Mononuclear cell (primary cell): Measurements from ENCODE around the gene NEK9. TPM values are rescaled to one million over a fixed set of nuclear protein-coding genes. Genes with fewer than 3 reads are reported as not detected.
A peak's percentile ranks its signal among the peaks of the same experiment; 100 is the strongest.

Experiments
- H3K27me3 ChIP-seq: 2 replicates; pipeline ENCODE4 v1.6.0; 2011; ENCODE audit warnings: low read length, control low read depth; ENCODE audit not compliant: insufficient read depth
- H3K4me1 ChIP-seq: 2 replicates; pipeline ENCODE4 v1.5.1; 2011; ENCODE audit warnings: mild to moderate bottlenecking, low read length, control low read depth; ENCODE audit not compliant: insufficient read depth
- H3K4me3 ChIP-seq: 2 replicates; pipeline ENCODE4 v1.5.1; 2011; ENCODE audit warnings: mild to moderate bottlenecking, low read length, moderate library complexity
- H3K9me3 ChIP-seq: 2 replicates; pipeline ENCODE4 v1.5.1; 2011; ENCODE audit warnings: low read depth, mild to moderate bottlenecking, control low read depth, low read length
- total RNA-seq: library from RNA; depleted of rRNA; stranded (reverse); fragments of >200 nt; gene quantifications from one replicate; pipeline ENCODE4 v1.2.3, GENCODE V29; 2012

The NEK9 gene
- total RNA-seq, 1 donor: 33.3 TPM

GRCh38 chr14:75098212-75098611, 28.6 kb downstream of the NEK9 start:
- Histone ChIP-seq H3K27me3 (no peaks in the 10 kb centered on the region), H3K9me3 (no peaks in the 10 kb centered on the region), H3K4me3 (no peak overlapping the region), H3K4me1 (no peaks in the 10 kb centered on the region)

- no peaks in the 10 kb centered on the region for H3K27me3 ChIP-seq
- no peaks in the 10 kb centered on the region for H3K9me3 ChIP-seq
- no peaks in the 10 kb centered on the region for H3K4me1 ChIP-seq
- no peak overlapping the region for H3K4me3 ChIP-seq
These were observed 29.9 kb downstream of the NEK9 start for GRCh38 chr14:75096959-75097358.

GRCh38 chr14:75095690-75096089, 31.2 kb downstream of the NEK9 start:
- Histone ChIP-seq H3K4me1 (no peaks in the 10 kb centered on the region), H3K4me3 (no peak overlapping the region), H3K27me3 (no peaks in the 10 kb centered on the region), H3K9me3 (no peaks in the 10 kb centered on the region)

- H3K4me3 ChIP-seq: no peak overlapping the region
- no peaks in the 10 kb centered on the region for H3K9me3 ChIP-seq
- H3K27me3 ChIP-seq: no peaks in the 10 kb centered on the region
- no peaks in the 10 kb centered on the region for H3K4me1 ChIP-seq
These were observed 32.0 kb downstream of the NEK9 start for GRCh38 chr14:75094896-75095295.

GRCh38 chr14:75092698-75093097, 34.1 kb downstream of the NEK9 start:
- no peaks in the 10 kb centered on the region for H3K9me3 ChIP-seq
- H3K4me3 ChIP-seq: no peak overlapping the region
- H3K4me1 ChIP-seq: no peaks in the 10 kb centered on the region
- no peaks in the 10 kb centered on the region for H3K27me3 ChIP-seq

- Histone ChIP-seq H3K9me3 (no peaks in the 10 kb centered on the region), H3K4me1 (no peaks in the 10 kb centered on the region), H3K27me3 (no peaks in the 10 kb centered on the region), H3K4me3 (no peak overlapping the region)
These were observed 35.6 kb downstream of the NEK9 start for GRCh38 chr14:75091251-75091650.

GRCh38 chr14:75090353-75090752, 36.5 kb downstream of the NEK9 start:
- no peak overlapping the region for H3K4me3 ChIP-seq
- H3K9me3 ChIP-seq: no peaks in the 10 kb centered on the region
- H3K27me3 ChIP-seq: no peaks in the 10 kb centered on the region
- H3K4me1 ChIP-seq: no peaks in the 10 kb centered on the region

- no peaks in the 10 kb centered on the region for H3K4me1 ChIP-seq
- H3K9me3 ChIP-seq: no peaks in the 10 kb centered on the region
- no peaks in the 10 kb centered on the region for H3K27me3 ChIP-seq
- H3K4me3 ChIP-seq: no peak overlapping the region
These were observed 38.1 kb downstream of the NEK9 start for GRCh38 chr14:75088566-75089373.

- Histone ChIP-seq H3K4me3 (no peak overlapping the region), H3K4me1 (no peaks in the 10 kb centered on the region), H3K9me3 (no peaks in the 10 kb centered on the region), H3K27me3 (no peaks in the 10 kb centered on the region)
These were observed 38.7 kb downstream of the NEK9 start for GRCh38 chr14:75088153-75088552.

- Histone ChIP-seq H3K4me3 (no peak overlapping the region), H3K27me3 (no peaks in the 10 kb centered on the region), H3K4me1 (no peaks in the 10 kb centered on the region), H3K9me3 (no peaks in the 10 kb centered on the region)
These were observed 42.3 kb downstream of the NEK9 start for GRCh38 chr14:75084513-75084912.

- no peaks in the 10 kb centered on the region for H3K9me3 ChIP-seq
- H3K4me1 ChIP-seq: no peaks in the 10 kb centered on the region
- no peak overlapping the region for H3K4me3 ChIP-seq
- no peaks in the 10 kb centered on the region for H3K27me3 ChIP-seq
These were observed 43.6 kb downstream of the NEK9 start for GRCh38 chr14:75083271-75083670.

GRCh38 chr14:75081660-75082229, 45.1 kb downstream of the NEK9 start:
- H3K27me3 ChIP-seq: no peaks in the 10 kb centered on the region
- H3K4me3 ChIP-seq: no peak overlapping the region
- H3K9me3 ChIP-seq: no peaks in the 10 kb centered on the region
- no peaks in the 10 kb centered on the region for H3K4me1 ChIP-seq

- Histone ChIP-seq H3K4me1 (no peaks in the 10 kb centered on the region), H3K9me3 (no peaks in the 10 kb centered on the region), H3K27me3 (no peaks in the 10 kb centered on the region)
These were observed 47.3 kb downstream of the NEK9 start for GRCh38 chr14:75079521-75079920.

GRCh38 chr14:75077794-75078193, 49.1 kb downstream of the NEK9 start:
- Histone ChIP-seq H3K4me1 (no peaks in the 10 kb centered on the region), H3K9me3 (no peaks in the 10 kb centered on the region), H3K27me3 (no peaks in the 10 kb centered on the region), H3K4me3 (no peak overlapping the region)

More at GRCh38 chr14:75079521-75079920, 47.3 kb downstream of the NEK9 start:
- H3K4me3 ChIP-seq: no peak overlapping the region

GRCh38 chr14:75070383-75070782, 56.5 kb downstream of the NEK9 start:
- Histone ChIP-seq H3K4me3 (no peak overlapping the region), H3K9me3 (no peaks in the 10 kb centered on the region), H3K27me3 (no peaks in the 10 kb centered on the region), H3K4me1 (peaks cover 20% of the 10 kb centered on the region)

- Histone ChIP-seq H3K27me3 (no peaks in the 10 kb centered on the region), H3K4me1 (peaks cover 20% of the 10 kb centered on the region), H3K9me3 (no peaks in the 10 kb centered on the region), H3K4me3 (peak overlapping the region; percentile 53)
These were observed 57.1 kb downstream of the NEK9 start for GRCh38 chr14:75069811-75070145.
